Naive thymus-derived CD8-positive, alpha-beta T cell (primary cell): ENCODE data around the gene DNAH8. TPM values are rescaled to one million over a fixed set of nuclear protein-coding genes. Genes with fewer than 3 reads are reported as not detected.

ENCODE experiments used
- ATAC-seq, 2 donors: fragments of 150-1000 bp; cut with Tn5 transposase in 1 of 2; sonication (Bioruptor Pico), chemical (Tn5 transposase) in 1 of 2; 1 replicate in 1 of 2; 2 replicates in 1 of 2; pipeline ENCODE4 v1.10.0; 2021; ENCODE audit warnings: mild to moderate bottlenecking in 2 of 2, moderate library complexity in 2 of 2
- POLR2A ChIA-PET: fragments of 350-600 bp; sonication (Branson Sonifier 250); formaldehyde crosslinking; loops from one replicate; lab custom pipeline; 2021; ENCODE audit warnings: antibody characterized with exemption; lab: Charles Lee
- DNase-seq, 10 donors: peaks; one replicate each; pipeline versions ENCODE4 v3.0.0 to v3.0.0-alpha.2; 2020 to 2022
- H3K27ac Mint-ChIP-seq, 10 donors: one replicate each; pipeline ENCODE4 v1.8.0; 2020 to 2022; ENCODE audit warnings: mild to moderate bottlenecking in 10 of 10, mixed read lengths in 10 of 10, moderate library complexity in 4 of 10, inconsistent platforms in 1 of 10
- H3K27me3 Mint-ChIP-seq, 5 donors: one replicate each; pipeline ENCODE4 v1.8.0; 2021 to 2022; ENCODE audit warnings: mixed read lengths in 5 of 5
- H3K36me3 Mint-ChIP-seq, 3 donors: one replicate each; pipeline ENCODE4 v1.8.0; 2020 to 2022; ENCODE audit warnings: mixed read lengths in 3 of 3, mild to moderate bottlenecking in 2 of 3, inconsistent platforms in 1 of 3
- H3K4me1 Mint-ChIP-seq, 4 donors: one replicate each; pipeline ENCODE4 v1.8.0; 2021 to 2022; ENCODE audit warnings: mixed read lengths in 4 of 4
- H3K4me3 Mint-ChIP-seq, 10 donors: one replicate each; pipeline ENCODE4 v1.8.0; 2020 to 2022; ENCODE audit warnings: mild to moderate bottlenecking in 10 of 10, mixed read lengths in 10 of 10, moderate library complexity in 6 of 10, inconsistent platforms in 1 of 10
- H3K9me3 Mint-ChIP-seq, 9 donors: one replicate each; pipeline ENCODE4 v1.8.0; 2020 to 2022; ENCODE audit warnings: mixed read lengths in 9 of 9, mild to moderate bottlenecking in 3 of 9, inconsistent platforms in 1 of 9, moderate library complexity in 1 of 9
- polyA plus RNA-seq, 3 donors: library from polyadenylated mRNA; unstranded; fragments of 300-500 nt; fragmentation: Illumina TruSeq; gene quantifications; one replicate each; pipeline ENCODE4 v1.2.3, GENCODE V29; 2021
- total RNA-seq, 8 experiments: library from RNA in 2 of 8; stranded (reverse) in 2 of 8; gene quantifications; one replicate each; pipeline ENCODE4 v1.2.3 and lab custom pipeline; 2021 to 2026

Gene DNAH8
- total and polyA plus RNA-seq, 5 experiments from 2014 or later, result not detected

DNA sequence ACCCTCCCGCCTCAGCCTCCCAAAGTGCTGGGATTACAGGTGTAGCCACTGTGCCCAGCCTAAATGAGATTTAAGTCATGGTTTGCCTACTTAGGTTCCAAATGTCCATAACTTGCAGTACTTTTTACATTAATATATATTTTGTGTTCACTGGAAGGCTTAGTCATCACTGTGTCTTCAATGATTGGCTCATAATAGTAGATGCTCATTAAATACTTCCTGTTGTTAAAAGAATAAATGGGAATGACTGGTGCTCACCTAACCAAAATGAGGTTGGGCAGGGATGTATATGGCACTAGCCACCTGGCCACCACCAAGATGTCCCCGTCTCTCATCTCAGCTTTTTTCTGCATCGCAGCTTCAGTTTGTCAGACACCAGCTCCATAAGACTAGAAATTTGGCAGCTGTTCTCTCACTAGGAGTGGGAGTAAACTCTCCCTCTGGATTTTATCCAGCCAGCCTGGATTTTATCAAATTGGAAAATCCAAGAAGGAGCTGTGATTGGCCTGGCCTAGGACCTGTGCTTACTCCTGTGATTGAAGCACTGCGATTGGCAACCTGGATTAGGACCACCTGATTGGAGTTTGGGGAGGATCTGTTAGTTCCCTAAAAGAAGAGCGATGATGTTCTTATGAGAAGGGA, 11.0 kb upstream of the DNAH8 start:
- POLR2A ChIA-PET, result interaction anchor here (2.8 kb wide), 1 partner anchor 64 kb away, joined by 15 read pairs; the partner anchor contains the start of gene BTBD9

DNA sequence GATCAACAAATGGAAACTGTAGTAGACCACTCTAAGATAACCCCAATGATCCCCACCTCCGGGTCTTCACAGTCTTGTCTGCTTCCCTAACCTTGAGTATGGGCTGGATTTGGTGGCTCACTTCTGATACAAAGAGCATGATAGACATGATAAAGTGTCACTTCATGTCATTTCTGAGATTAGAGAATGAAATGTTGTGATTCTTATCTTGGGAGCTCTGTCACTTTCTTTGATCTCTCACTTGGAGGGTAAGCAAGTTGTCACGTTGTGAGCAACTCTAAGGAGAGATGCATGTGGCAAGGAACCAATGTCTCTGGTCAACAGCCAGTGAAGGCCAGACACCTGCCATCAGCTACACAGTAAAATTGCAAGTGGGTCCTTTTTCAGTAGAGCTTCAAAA, 9.2 kb upstream of the DNAH8 start:
- no peak overlapping the region for H3K4me3 Mint-ChIP-seq
- POLR2A ChIA-PET, result no interaction called here
- no peak overlapping the region for H3K27ac Mint-ChIP-seq

More for the DNA sequence above, 11.0 kb upstream of the DNAH8 start:
- peaks cover 9 to 27% (median 17%) of the 10 kb centered on the region in 3 donors for H3K36me3 Mint-ChIP-seq
- H3K4me1 Mint-ChIP-seq, result peaks cover 11 to 21% (median 15%) of the 10 kb centered on the region in 4 donors
- H3K27me3 Mint-ChIP-seq, result peaks cover 4 to 33% (median 14%) of the 10 kb centered on the region in 5 donors
- DNase-seq, result no peak
- peaks cover 3 to 26% (median 15%) of the 10 kb centered on the region in 9 donors for H3K9me3 Mint-ChIP-seq
- H3K4me3 Mint-ChIP-seq, result no peak overlapping the region
- ATAC-seq, result no peak
- H3K27ac Mint-ChIP-seq, result no peak overlapping the region

DNA sequence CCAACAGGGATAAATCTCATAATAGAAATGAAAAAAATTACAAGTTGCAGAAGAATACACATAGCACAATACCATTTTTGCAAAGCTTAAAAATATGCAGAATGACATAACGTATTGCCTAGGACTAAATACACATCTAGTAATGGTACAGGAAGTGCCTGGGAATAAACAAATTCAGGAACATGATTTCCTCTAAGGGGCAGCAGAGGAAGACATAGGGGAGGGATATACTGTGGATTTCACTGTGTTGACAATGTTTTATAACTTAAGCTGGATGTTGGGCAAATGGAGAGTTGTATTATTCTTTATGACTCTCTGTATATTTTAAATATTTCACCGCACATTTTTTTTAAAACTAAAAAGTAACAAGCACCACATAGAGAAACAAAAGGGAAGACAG, 6.6 kb upstream of the DNAH8 start:
- Mint-ChIP-seq H3K36me3 (no peaks in the 10 kb centered on the region), H3K4me1 (peaks cover under 1 to 3% (median 2%) of the 10 kb centered on the region in 4 donors), H3K27me3 (peaks cover 8 to 44% (median 22%) of the 10 kb centered on the region in 5 donors), H3K4me3 (no peak overlapping the region), H3K9me3 (peaks cover 0 to 3% (median 0%) of the 10 kb centered on the region in 9 donors), H3K27ac (no peak overlapping the region)
- ATAC-seq (no peak), DNase-seq (no peak)
- POLR2A ChIA-PET, result no interaction called here

More for the DNA sequence above, 9.2 kb upstream of the DNAH8 start:
- Mint-ChIP-seq H3K9me3 (peaks cover 0 to 10% (median 0%) of the 10 kb centered on the region in 9 donors), H3K27me3 (peaks cover 8 to 44% (median 19%) of the 10 kb centered on the region in 5 donors), H3K36me3 (peaks cover 0 to 10% (median 5%) of the 10 kb centered on the region in 3 donors), H3K4me1 (peaks cover 7 to 21% (median 14%) of the 10 kb centered on the region in 4 donors)
- no peak for DNase-seq
- no peak for ATAC-seq

DNA sequence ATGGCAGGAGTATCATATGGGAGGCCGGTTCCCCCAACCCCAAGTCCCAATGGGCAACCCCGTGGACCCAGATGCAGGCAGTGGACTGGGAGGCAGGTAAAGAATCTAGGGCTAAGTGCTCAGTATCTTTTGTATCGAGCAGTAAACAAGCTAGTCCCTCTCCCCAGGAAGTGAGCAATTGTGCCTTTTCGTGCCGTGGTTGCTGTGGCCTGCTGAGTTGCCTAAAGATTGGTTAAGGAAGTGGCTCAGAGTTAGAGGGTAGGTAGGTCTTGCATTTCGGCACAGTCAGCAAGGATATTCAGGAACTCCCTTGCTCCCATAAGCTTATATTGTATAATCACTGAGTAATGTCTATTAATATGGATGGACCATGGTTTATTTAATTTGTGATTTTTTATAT, 1.3 kb upstream of the DNAH8 start:
- H3K9me3 Mint-ChIP-seq, result peaks cover 0 to 3% (median 0%) of the 10 kb centered on the region in 9 donors
- H3K27ac Mint-ChIP-seq, result peak overlapping the region in 4 of 10 donors; percentile 0 to 85 (median 51)
- ATAC-seq (peak; percentile 81 to 83), DNase-seq (peak in 3 of 10 donors; percentile 22 to 35 (median 31))
- no peaks in the 10 kb centered on the region for H3K36me3 Mint-ChIP-seq
- peak overlapping the region in 7 of 10 donors; percentile 25 to 73 (median 55) for H3K4me3 Mint-ChIP-seq
- H3K4me1 Mint-ChIP-seq, result peaks cover 13 to 19% (median 16%) of the 10 kb centered on the region in 4 donors
- POLR2A ChIA-PET, result interaction anchor here (0.9 to 1.2 kb wide), 3 partner anchors 10 to 74 kb away, joined by 3 to 7 read pairs (median 3); partner anchors contain the start of gene BTBD9
- H3K27me3 Mint-ChIP-seq, result peaks cover 25 to 30% (median 27%) of the 10 kb centered on the region in 5 donors

DNA sequence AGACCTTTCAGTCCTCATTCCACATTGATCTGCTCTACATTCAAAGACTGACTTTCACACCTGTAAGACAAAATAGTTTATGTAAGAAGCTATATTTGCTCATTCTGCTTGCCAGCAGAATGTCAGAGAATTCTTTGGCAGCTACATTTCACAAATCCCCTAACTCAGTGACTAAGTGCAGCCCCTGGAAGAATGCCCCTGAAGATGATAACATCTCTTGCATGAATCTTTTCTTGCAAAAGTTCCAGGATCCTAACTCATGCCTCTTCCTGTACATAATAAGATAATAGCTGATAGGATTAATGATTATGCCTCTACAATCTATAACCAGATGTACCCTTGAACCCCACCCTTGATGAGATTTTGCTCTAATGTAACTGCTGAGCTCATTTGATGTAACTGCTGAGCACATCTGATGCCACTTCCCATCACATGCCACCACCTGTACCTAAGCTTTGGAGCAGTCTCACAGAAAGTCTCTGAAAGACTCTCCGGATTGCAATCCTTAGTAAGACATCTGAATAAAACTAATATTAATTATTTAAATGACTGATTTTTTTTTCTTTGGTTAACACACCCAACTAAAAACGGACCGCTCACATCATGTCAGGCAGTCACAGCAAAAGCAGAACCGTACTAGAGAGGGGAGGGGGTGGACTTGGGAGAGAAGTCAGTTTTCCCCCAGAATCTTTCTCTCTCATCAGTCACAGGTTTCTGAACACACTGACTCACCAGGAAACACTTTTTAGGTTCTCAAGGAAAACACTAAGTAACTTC, 684 bp upstream of the DNAH8 start:
- H3K4me3 Mint-ChIP-seq, result peak overlapping the region; percentile 42 to 74 (median 56)
- peaks cover 0 to 6% (median 0%) of the 10 kb centered on the region in 9 donors for H3K9me3 Mint-ChIP-seq
- ATAC-seq (peak; percentile 29 to 62), DNase-seq (peak in 1 of 10 donors; percentile 10)
- H3K4me1 Mint-ChIP-seq, result peaks cover 13 to 19% (median 16%) of the 10 kb centered on the region in 4 donors
- no peaks in the 10 kb centered on the region for H3K36me3 Mint-ChIP-seq
- POLR2A ChIA-PET, result interaction anchor here (0.9 kb wide), 2 partner anchors 11 to 12 kb away, joined by 3 read pairs; partner anchors contain the start of gene GLO1
- peaks cover 29 to 36% (median 32%) of the 10 kb centered on the region in 5 donors for H3K27me3 Mint-ChIP-seq
- peak overlapping the region in 3 of 10 donors; percentile 1 to 48 (median 27) for H3K27ac Mint-ChIP-seq

DNA sequence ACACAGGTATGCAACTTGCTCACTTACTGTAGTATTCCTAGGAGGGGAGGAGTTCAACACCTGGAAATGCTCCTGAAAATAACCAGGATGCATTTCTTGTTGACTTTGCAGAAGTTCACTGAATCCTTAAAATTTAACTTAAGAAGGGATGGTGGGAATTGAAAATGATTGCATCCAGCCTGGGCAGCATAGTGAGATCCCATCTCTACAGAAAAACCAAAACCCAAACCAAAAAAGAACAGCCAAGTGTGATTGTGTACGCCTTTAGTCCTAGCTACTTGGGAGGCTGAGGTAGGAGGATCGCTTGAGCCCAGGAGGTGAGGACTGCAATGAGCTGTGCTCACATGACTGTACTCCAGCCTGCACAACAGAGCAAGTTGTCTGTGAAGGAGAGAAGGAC, 1.7 kb downstream of the DNAH8 start:
- ATAC-seq, result no peak
- POLR2A ChIA-PET, result no interaction called here
- Mint-ChIP-seq H3K4me3 (peak overlapping the region in 1 of 10 donors; percentile 11), H3K9me3 (peaks cover 0 to 14% (median 9%) of the 10 kb centered on the region in 9 donors), H3K27ac (no peak overlapping the region), H3K4me1 (peaks cover 13 to 19% (median 16%) of the 10 kb centered on the region in 4 donors), H3K36me3 (peaks cover 0 to 13% (median 5%) of the 10 kb centered on the region in 3 donors), H3K27me3 (peaks cover 35 to 49% (median 41%) of the 10 kb centered on the region in 5 donors)
- DNase-seq, result no peak

DNA sequence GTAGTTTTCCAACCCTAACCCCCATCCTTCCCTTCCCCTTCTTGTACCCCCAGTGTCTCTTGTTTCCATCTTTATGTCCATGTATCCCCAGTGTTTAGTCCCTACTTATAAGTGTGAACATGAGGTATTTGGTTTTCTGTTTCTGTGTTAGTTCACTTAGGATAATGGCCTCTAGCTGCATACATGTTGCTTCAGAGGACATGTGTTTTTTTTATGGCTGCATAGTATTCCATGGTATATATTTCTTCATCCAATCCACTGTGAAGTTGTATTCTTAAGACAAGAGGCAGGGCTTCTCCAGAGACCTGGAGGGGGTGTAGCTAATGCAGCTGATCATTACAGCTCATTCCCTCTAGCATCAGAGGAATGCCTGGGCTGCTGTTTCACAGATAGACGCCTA, 4.2 kb downstream of the DNAH8 start:
- DNase-seq (no peak), ATAC-seq (no peak)
- peaks cover 5 to 8% (median 6%) of the 10 kb centered on the region in 4 donors for H3K4me1 Mint-ChIP-seq
- H3K9me3 Mint-ChIP-seq, result peaks cover 0 to 14% (median 9%) of the 10 kb centered on the region in 9 donors
- peaks cover 0 to 13% (median 5%) of the 10 kb centered on the region in 3 donors for H3K36me3 Mint-ChIP-seq
- POLR2A ChIA-PET, result interaction anchor here (0.8 kb wide), 1 partner anchor 15 kb away, joined by 3 read pairs; no protein-coding TSS in a partner anchor
- H3K27me3 Mint-ChIP-seq, result peaks cover 35 to 62% (median 45%) of the 10 kb centered on the region in 5 donors
- H3K4me3 Mint-ChIP-seq, result no peak overlapping the region
- no peak overlapping the region for H3K27ac Mint-ChIP-seq

DNA sequence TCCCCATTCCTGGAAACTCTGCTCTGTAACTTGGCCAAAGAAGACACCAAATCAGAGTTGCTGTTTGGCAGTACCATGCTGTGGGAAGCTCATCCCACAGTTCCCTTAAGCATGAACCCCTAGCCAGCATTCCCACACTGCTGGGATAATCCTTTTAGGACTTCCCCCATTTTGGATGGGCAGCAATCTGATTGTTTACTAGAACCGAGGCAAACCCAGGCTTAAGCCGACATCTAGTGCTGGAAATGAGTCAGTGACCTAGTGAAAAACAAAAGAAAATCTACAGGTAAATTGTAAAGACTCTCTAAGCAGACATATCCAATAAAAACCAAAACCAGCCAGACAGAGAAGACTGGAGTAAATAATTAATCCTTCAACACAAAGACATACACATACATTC, 5.2 kb downstream of the DNAH8 start:
- Mint-ChIP-seq H3K27ac (no peak overlapping the region), H3K4me1 (peaks cover 0 to 3% (median 2%) of the 10 kb centered on the region in 4 donors), H3K9me3 (peaks cover 0 to 14% (median 9%) of the 10 kb centered on the region in 9 donors), H3K36me3 (peaks cover 0 to 13% (median 5%) of the 10 kb centered on the region in 3 donors), H3K27me3 (peaks cover 33 to 62% (median 43%) of the 10 kb centered on the region in 5 donors), H3K4me3 (no peak overlapping the region)
- no peak for DNase-seq
- no peak for ATAC-seq
- POLR2A ChIA-PET, result interaction anchor here (0.8 kb wide), 1 partner anchor 14 kb away, joined by 3 read pairs; no protein-coding TSS in a partner anchor

DNA sequence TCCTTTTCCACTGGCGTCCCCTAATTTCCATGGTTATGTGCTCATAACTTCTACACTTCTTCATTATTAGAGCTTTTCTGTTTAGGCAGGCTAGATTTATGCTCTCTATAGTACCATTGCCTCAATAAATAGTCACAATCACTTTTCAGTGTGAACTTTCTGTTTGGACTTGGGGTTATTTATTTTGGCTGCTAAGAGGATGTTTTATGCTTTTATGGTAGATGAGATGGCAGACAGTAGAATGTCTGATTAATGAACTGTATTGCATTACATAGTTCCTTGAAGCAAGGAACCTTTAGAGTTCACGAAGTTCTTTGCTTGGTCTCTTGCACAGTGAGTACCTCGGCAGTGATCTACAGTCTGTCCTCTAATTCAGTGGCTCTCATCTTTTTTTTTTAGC, 6.9 kb downstream of the DNAH8 start:
- peaks cover 0 to 5% (median 0%) of the 10 kb centered on the region in 4 donors for H3K4me1 Mint-ChIP-seq
- H3K4me3 Mint-ChIP-seq, result no peak overlapping the region
- H3K27me3 Mint-ChIP-seq, result peaks cover 26 to 49% (median 33%) of the 10 kb centered on the region in 5 donors
- DNase-seq (no peak), ATAC-seq (no peak)
- H3K27ac Mint-ChIP-seq, result peak overlapping the region in 1 of 10 donors; percentile 65
- POLR2A ChIA-PET, result no interaction called here
- H3K9me3 Mint-ChIP-seq, result peaks cover 0 to 14% (median 9%) of the 10 kb centered on the region in 9 donors
- peaks cover 0 to 13% (median 5%) of the 10 kb centered on the region in 3 donors for H3K36me3 Mint-ChIP-seq

DNA sequence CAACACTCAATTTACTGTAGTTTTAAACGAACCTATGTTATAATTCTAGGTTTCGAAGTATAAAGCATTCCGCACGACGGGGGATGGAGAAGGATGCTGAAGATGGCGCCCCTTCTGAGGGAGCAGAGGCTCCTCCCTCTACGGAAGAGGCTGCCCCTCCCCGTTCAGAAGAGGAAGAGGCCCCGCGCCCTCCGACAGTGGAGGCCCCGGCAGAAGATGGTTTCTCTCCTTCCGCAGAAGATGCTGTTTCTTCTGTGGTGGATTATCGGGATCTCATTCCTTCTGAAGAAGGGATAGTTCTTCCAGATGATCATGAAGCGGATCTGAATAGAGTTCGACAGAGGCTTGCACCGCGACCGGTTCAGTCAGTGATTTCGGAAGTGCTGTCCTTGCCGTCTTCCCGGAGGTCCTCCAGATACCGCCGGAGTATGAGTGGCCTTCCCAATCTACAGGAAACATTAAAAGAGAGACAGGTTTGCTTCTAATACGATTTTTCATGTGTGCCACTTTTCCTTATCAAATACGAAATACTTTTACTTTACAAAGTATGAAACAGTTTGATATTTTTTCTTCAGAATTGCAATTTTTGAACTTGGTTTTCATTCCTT, 7.7 kb downstream of the DNAH8 start:
- H3K27ac Mint-ChIP-seq, result no peak overlapping the region
- H3K4me3 Mint-ChIP-seq, result no peak overlapping the region
- ATAC-seq (no peak), DNase-seq (no peak)
- POLR2A ChIA-PET, result no interaction called here
- peaks cover 0 to 14% (median 9%) of the 10 kb centered on the region in 9 donors for H3K9me3 Mint-ChIP-seq
- H3K27me3 Mint-ChIP-seq, result peaks cover 23 to 47% (median 31%) of the 10 kb centered on the region in 5 donors
- H3K4me1 Mint-ChIP-seq, result peaks cover 0 to 5% (median 0%) of the 10 kb centered on the region in 4 donors
- peaks cover 0 to 13% (median 5%) of the 10 kb centered on the region in 3 donors for H3K36me3 Mint-ChIP-seq

DNA sequence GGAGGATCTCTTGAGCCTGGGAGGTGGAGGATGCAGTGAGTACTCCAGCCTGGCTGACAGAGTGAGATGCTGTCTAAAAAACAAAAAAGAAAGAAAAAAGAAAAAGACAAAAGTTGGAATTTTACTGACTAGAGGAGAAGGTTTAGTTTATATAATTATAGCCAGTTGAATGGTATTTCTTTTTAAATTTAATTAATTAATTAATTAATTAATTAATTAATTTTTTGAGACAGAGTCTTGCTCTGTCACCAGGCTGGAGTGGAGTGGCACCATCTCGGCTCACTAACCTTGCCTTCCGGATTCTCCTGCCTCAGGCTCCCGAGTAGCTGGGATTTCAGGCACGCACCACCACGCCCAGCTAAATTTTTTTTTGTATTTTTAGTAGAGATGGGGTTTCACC, 8.7 kb downstream of the DNAH8 start:
- POLR2A ChIA-PET, result no interaction called here
- Mint-ChIP-seq H3K9me3 (peaks cover 0 to 14% (median 9%) of the 10 kb centered on the region in 9 donors), H3K27me3 (peaks cover 20 to 43% (median 31%) of the 10 kb centered on the region in 5 donors), H3K4me3 (no peak overlapping the region), H3K4me1 (peaks cover 0 to 5% (median 0%) of the 10 kb centered on the region in 4 donors), H3K27ac (no peak overlapping the region), H3K36me3 (peaks cover 0 to 13% (median 5%) of the 10 kb centered on the region in 3 donors)
- DNase-seq (no peak), ATAC-seq (no peak)
